ENCODE results near the gene LNX1.

The LNX1 gene

GRCh38 chr4:53531585-53532224, 59.6 kb downstream of the LNX1 start:
- no peaks in the 10 kb centered on the region for H3F3A ChIP-seq (ENCODE audit: low read depth)
- no peaks in the 10 kb centered on the region for H3K79me2 ChIP-seq (ENCODE audit: insufficient read depth, low read length)
- no peaks in the 10 kb centered on the region for H3K9me3 ChIP-seq (ENCODE audit: insufficient read depth, low read depth, low read length)
- H3K4me3 ChIP-seq (ENCODE audit: low read length, poor library complexity, severe bottlenecking) = no peak overlapping the region
- H3K4me1 ChIP-seq (ENCODE audit: insufficient read depth, low read length, poor library complexity, severe bottlenecking) = peaks cover 9% of the 10 kb centered on the region
- H3K27me3 ChIP-seq (ENCODE audit: insufficient read depth, low read length, poor library complexity, severe bottlenecking) = no peaks in the 10 kb centered on the region
- no peaks in the 10 kb centered on the region for H3K36me3 ChIP-seq (ENCODE audit: insufficient read depth, low read length)
- H3K9ac ChIP-seq (ENCODE audit: low read depth, low read length, poor library complexity, severe bottlenecking) = no peak overlapping the region
- TF ChIP-seq, protein P1, sequence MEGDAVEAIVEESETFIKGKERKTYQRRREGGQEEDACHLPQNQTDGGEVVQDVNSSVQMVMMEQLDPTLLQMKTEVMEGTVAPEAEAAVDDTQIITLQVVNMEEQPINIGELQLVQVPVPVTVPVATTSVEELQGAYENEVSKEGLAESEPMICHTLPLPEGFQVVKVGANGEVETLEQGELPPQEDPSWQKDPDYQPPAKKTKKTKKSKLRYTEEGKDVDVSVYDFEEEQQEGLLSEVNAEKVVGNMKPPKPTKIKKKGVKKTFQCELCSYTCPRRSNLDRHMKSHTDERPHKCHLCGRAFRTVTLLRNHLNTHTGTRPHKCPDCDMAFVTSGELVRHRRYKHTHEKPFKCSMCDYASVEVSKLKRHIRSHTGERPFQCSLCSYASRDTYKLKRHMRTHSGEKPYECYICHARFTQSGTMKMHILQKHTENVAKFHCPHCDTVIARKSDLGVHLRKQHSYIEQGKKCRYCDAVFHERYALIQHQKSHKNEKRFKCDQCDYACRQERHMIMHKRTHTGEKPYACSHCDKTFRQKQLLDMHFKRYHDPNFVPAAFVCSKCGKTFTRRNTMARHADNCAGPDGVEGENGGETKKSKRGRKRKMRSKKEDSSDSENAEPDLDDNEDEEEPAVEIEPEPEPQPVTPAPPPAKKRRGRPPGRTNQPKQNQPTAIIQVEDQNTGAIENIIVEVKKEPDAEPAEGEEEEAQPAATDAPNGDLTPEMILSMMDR (conservative IDR thresholded peaks at IDR 0.05; ENCODE audit: low read length) = no peak
- TF ChIP-seq EZH2phosphoT487 (IDR thresholded peaks at IDR 0.05; ENCODE audit: borderline replicate concordance) = no peak
- H4K20me1 ChIP-seq (ENCODE audit: insufficient read depth, low read length, poor library complexity, severe bottlenecking) = no peaks in the 10 kb centered on the region
- H3K9me2 ChIP-seq (replicated peaks; ENCODE audit: low read depth, low read length) = no peaks in the 10 kb centered on the region
- H2AFZ ChIP-seq (ENCODE audit: low read length) = peak overlapping the region; percentile 77
- peak overlapping the region; percentile 19 for H3K4me2 ChIP-seq (ENCODE audit: low read depth, low read length, poor library complexity, severe bottlenecking)

- no peaks in the 10 kb centered on the region for H3F3A ChIP-seq (ENCODE audit: low read depth)
- no peaks in the 10 kb centered on the region for H3K27me3 ChIP-seq (ENCODE audit: insufficient read depth, low read length, poor library complexity, severe bottlenecking)
- H3K4me2 ChIP-seq (ENCODE audit: low read depth, low read length, poor library complexity, severe bottlenecking) = no peak overlapping the region
- H3K9me2 ChIP-seq (replicated peaks; ENCODE audit: low read depth, low read length) = no peaks in the 10 kb centered on the region
- no peaks in the 10 kb centered on the region for H4K20me1 ChIP-seq (ENCODE audit: insufficient read depth, low read length, poor library complexity, severe bottlenecking)
- H3K4me3 ChIP-seq (ENCODE audit: low read length, poor library complexity, severe bottlenecking) = no peak overlapping the region
- H3K79me2 ChIP-seq (ENCODE audit: insufficient read depth, low read length) = no peaks in the 10 kb centered on the region
- no peak overlapping the region for H3K9ac ChIP-seq (ENCODE audit: low read depth, low read length, poor library complexity, severe bottlenecking)
- no peaks in the 10 kb centered on the region for H3K36me3 ChIP-seq (ENCODE audit: insufficient read depth, low read length)
- no peak for TF ChIP-seq EZH2phosphoT487 (IDR thresholded peaks at IDR 0.05; ENCODE audit: borderline replicate concordance)
- TF ChIP-seq, protein P1 (conservative IDR thresholded peaks at IDR 0.05; ENCODE audit: low read length) = no peak
- peaks cover 9% of the 10 kb centered on the region for H3K4me1 ChIP-seq (ENCODE audit: insufficient read depth, low read length, poor library complexity, severe bottlenecking)
- no peaks in the 10 kb centered on the region for H3K9me3 ChIP-seq (ENCODE audit: insufficient read depth, low read depth, low read length)
- H2AFZ ChIP-seq (ENCODE audit: low read length) = no peak overlapping the region
Observed at GRCh38 chr4:53529025-53529424, 62.3 kb downstream of the LNX1 start.

- Histone ChIP-seq H3K27me3 (ENCODE audit: insufficient read depth, low read length, poor library complexity, severe bottlenecking) (no peaks in the 10 kb centered on the region), H3K36me3 (ENCODE audit: insufficient read depth, low read length) (no peaks in the 10 kb centered on the region), H3K4me1 (ENCODE audit: insufficient read depth, low read length, poor library complexity, severe bottlenecking) (peaks cover 9% of the 10 kb centered on the region), H3K9ac (ENCODE audit: low read depth, low read length, poor library complexity, severe bottlenecking) (no peak overlapping the region), H4K20me1 (ENCODE audit: insufficient read depth, low read length, poor library complexity, severe bottlenecking) (no peaks in the 10 kb centered on the region), H3K9me3 (ENCODE audit: insufficient read depth, low read depth, low read length) (no peaks in the 10 kb centered on the region), H3K4me3 (ENCODE audit: low read length, poor library complexity, severe bottlenecking) (no peak overlapping the region), H2AFZ (ENCODE audit: low read length) (no peak overlapping the region), H3F3A (ENCODE audit: low read depth) (no peaks in the 10 kb centered on the region), H3K9me2 (replicated peaks; ENCODE audit: low read depth, low read length) (no peaks in the 10 kb centered on the region), H3K4me2 (ENCODE audit: low read depth, low read length, poor library complexity, severe bottlenecking) (no peak overlapping the region), H3K79me2 (ENCODE audit: insufficient read depth, low read length) (no peaks in the 10 kb centered on the region)
- TF ChIP-seq, protein P1 (conservative IDR thresholded peaks at IDR 0.05; ENCODE audit: low read length) = no peak
- TF ChIP-seq EZH2phosphoT487 (IDR thresholded peaks at IDR 0.05; ENCODE audit: borderline replicate concordance) = no peak
Observed at GRCh38 chr4:53527930-53528329, 63.4 kb downstream of the LNX1 start.

Data from Loucy (cell line).